Body of pancreas (tissue), 4 donors: ENCODE measurements around the gene TPP1.

Source experiments
- POLR2A ChIP-seq, 3 donors: fragments of 450-650 bp; IDR thresholded peaks; one replicate each; pipeline ENCODE4 v1.6.1; 2016; ENCODE audit warnings: antibody characterized with exemption in 3 of 3, mild to moderate bottlenecking in 2 of 3
- TF ChIP-seq, protein P1 (sequence below), 7 experiments: fragments of 450-650 bp in 4 of 7; fragments of 200-600 bp in 3 of 7; sonication (generic) in 3 of 7; IDR thresholded peaks; one replicate each; pipeline ENCODE4 v1.5.1; 2016 to 2019; ENCODE audit warnings: antibody characterized with exemption in 7 of 7

DNA sequence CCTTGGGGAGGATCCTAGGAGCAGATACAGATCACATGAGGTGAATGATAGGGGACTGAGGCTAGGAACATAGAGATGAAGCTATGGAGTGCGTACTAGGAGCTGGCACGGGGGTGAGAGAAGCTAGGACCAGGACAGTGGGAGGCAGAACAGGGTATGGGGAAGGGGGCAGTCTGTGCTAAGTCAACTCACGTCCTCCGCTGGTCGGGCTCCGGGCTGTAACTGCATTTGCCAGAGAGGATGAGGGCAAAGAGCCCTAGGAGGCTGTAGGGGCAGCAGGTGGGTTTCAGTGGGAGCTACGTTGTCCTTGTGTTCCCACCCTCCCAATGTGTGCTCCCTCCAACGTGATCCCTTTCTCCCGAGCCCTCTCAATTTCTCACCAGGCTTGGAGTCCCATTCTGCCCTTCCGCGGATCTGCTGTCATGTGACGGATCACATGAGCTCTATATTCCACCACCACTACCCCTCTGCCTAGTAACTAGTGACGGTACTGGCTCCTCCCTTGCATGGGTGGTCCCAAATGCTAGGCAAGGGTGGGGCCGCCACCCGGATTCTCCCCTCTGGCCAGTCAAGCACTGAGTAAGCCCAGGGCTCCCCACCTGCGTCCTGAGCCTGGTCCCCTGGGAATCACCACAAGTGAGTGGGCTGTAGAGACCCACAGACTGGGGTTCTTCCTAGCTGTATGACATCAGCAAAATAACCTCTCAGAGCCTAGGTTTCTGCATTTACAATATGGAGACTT, at the start of gene TPP1:
- TF ChIP-seq, protein P1, sequence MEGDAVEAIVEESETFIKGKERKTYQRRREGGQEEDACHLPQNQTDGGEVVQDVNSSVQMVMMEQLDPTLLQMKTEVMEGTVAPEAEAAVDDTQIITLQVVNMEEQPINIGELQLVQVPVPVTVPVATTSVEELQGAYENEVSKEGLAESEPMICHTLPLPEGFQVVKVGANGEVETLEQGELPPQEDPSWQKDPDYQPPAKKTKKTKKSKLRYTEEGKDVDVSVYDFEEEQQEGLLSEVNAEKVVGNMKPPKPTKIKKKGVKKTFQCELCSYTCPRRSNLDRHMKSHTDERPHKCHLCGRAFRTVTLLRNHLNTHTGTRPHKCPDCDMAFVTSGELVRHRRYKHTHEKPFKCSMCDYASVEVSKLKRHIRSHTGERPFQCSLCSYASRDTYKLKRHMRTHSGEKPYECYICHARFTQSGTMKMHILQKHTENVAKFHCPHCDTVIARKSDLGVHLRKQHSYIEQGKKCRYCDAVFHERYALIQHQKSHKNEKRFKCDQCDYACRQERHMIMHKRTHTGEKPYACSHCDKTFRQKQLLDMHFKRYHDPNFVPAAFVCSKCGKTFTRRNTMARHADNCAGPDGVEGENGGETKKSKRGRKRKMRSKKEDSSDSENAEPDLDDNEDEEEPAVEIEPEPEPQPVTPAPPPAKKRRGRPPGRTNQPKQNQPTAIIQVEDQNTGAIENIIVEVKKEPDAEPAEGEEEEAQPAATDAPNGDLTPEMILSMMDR (IDR thresholded peaks at IDR 0.05), result peak in 2 of 7 experiments; percentile 4 to 15
- peak in 2 of 3 donors; percentile 70 to 79 for TF ChIP-seq POLR2A (IDR thresholded peaks at IDR 0.05)
